HG02759 (cell line): Measurements from ENCODE around the gene SPINK6.

Experiments used
- ATAC-seq: cut with Tn5 transposase; IDR thresholded peaks from one replicate; pipeline ENCODE4 v1.9.1; 2021; ENCODE audit warnings: mild to moderate bottlenecking, moderate library complexity; ENCODE audit not compliant: unreplicated experiment

The SPINK6 gene

DNA sequence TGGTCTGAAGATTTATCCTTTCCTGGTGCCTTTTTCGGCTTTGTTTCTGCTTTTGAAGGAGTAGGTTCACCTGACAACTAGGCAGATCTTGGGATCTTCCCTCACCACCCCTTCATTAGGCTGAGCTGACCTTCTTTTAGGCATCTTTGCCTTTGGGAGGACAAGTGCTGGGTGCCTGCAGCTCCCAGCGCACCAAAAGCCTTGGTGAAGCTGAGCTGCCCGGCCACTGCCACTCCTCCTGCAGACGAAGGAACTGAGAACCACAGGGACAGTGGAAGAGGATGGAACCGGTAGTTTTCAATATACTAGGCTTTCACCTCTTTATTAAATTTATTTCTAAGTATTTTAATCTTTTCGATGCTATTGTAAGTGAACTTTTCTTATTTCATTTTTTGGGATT lies 18.7 kb downstream of the SPINK6 start:
- ATAC-seq, result no peak

DNA sequence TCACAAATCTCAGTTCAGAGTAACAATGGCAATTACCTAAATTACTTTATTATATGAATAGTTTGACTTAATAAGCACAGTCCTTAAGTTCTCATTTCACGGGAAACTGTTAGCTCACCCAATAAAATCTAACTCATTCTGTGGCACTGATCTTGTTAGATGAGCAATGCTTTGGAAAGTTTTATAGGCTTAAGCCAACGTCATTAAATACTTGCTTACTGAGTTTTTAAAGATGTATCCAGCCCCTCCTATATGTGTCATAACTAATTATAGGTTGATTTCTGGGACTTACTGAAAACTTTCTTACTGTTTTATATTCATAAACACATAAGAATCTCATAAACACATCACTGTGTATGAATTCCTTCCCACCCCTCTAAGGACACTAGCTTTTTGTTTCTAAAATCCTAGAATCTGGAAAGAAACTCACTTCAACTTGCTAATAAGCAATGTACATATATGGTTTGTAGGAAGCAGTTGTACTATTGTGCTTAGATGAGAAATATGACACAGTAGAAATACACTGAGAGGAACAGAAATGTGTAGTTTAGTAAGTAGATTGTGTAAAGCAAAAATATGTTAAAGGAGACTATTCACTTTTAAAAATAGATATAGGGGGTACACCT lies 21.4 kb downstream of the SPINK6 start:
- ATAC-seq, result no peak

DNA sequence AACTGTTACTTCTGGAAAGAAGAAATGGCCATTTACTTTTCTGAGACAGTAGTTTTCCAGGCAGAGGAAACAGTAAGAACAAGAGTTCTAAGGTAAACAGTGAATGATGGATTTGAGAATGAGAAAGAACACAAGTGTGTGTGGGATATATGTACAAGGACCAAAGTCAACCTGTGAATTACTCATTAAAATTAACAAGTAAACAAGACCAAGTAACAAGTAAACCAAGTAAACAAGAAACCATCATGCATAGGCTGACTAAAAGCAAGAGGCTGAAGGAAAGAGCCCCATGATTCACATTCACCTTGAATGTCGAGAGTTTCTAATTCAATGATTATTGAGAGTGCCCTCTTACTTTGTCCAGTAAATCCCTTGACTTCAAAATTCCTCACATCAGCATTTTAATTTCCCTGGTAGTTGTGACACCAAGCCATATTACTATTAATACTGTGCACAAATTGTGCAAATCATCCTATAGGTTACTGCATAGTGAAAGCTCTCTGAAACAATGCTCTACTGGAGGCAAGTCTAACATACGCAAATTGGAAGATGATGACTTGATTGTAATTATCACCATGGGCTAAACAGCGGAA lies 25.6 kb downstream of the SPINK6 start:
- ATAC-seq, result no peak

DNA sequence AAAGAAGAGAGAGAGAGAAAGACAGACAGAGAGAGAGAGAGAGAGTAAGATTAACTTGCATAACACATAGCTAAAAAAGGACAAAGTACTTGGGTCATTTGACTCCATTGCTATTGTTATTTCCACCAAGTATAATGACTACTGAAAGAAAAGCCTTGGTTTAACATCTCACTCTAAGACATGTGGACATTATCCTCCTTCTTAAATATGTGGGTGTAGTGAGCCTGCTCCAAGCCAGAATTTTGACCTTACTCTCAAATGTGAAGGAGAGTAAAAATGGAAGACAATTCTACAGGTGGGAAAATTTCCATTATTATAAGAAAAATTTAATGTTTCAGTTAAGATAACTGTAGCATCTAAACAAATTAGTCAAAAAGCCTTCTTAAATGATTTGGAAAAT lies 27.0 kb downstream of the SPINK6 start:
- ATAC-seq, result no peak

DNA sequence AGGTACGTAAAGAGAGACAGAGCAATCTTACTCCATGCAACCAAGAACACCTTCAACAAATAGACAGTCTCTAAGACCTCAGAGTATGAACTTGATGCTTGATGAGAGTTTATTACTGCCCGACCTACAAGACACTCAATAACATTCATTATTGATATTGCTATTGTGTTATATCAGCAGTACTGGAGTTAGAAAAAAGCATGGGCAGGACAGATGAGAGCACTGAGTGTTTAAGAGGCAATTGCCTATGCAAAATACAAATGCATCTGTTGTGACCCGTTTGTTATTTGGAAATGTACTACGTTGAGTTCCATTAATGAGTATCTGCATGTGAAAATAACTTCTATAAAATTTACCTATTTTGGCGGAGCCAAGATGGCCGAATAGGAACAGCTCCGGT lies 27.4 kb downstream of the SPINK6 start:
- no peak for ATAC-seq

DNA sequence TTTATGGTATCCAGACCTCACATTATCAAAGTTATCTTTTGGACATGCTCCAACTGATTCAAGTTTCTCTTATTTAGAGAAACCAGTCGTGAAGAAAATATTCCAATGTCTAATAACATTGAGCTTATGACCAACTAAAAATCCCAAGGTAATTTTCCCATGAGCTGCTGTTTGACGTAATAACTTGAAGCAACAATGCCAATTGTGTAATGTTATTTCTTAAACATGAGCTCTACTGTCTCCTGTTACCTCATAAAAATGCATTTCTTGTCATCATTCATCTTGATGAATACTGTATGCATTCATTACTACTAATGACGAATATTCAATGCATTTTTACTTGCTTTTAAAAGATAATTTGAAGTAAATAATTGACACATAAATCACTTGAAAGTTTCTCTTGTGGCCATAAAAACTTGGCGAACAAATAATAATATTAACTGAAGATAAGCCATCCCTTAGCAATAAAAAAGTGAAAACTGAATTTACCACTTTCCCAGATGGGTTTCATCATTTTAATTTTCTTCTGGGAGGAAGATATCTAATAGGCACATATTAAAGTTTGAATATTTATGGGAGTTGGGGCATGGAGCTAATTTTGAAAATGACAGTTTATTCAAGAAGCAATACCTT lies 35.1 kb downstream of the SPINK6 start:
- no peak for ATAC-seq

DNA sequence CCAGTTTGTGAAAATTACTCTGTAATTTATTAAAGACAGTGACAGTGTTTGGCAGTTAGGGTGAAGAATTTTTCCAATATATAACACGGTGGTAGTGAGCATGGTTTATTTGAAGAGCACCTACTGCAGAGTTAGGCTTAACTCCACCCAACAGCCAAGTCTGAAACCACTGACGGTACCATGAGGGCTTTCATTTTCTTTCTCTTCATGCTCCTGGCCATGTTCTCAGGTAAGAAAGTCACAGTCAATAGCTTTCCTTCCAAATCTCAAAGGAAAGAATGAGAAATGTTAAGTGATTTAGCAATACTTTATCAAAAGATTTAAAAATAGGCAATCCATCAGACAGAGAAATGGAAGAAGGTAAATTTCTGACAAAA lies 35.6 kb downstream of the SPINK6 start, which contains the start of gene MARCOL:
Gene MARCOL (plus strand): TSS at position 108 of the 377 bp plus-strand sequence. CDS start 73 bp downstream, at position 181.
- no peak for ATAC-seq

DNA sequence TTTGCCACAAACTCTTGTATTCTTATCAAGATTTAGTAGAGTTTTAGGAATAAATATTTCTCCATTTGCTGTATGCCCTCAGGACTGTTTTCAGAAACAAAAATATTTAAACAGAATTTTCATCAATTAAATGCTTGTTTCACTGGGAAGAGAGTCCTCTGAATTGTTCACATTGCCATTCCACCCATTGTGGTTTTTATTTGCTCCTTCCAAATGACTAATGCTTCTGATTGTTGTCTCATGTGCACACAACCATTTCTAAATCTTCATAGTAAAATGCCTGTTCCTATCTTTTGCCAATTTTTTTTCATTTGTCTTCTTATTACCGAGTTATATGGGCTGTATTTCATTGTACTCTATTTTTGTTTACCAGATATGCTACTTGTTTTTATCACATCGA lies 46.1 kb downstream of the SPINK6 start:
- ATAC-seq, result no peak

DNA sequence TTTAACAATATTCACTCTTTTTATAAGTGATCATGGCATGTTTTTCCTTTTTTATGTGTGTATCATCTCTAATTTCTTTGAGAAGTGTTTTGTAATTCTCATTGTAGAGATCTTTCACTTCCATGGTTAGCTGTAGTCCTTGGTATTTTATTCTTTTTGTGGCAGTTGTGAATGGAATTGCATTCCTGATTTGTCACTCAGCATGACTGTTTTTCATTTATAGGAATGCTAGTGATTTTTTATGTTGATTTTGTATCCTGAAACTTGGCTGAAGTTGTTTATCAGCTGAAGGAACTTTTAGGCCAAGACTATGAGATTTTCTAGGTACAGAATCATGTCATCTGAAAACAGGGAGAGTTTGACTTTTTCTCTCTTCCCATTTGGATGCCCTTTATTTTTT lies 52.6 kb downstream of the SPINK6 start:
- ATAC-seq, result no peak

DNA sequence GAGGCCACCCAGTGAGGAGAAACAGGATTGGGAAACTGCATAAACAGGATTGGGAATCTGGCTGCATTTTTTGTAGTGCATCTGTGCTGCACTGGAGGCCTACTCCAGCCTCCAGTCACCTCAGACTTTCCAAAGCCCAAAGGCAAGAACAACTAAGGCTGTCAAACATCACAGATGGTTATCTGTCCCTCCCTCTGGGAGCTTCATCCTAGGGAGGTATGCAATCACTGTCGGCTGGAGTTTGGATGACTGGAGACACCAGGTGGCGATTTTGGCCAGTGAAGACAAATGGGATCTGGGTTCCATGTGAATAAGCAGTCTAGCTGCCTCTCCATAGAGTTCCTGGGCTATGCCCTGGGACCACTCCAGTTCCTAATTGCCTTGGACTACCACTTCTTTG lies 56.4 kb downstream of the SPINK6 start:
- ATAC-seq, result no peak

DNA sequence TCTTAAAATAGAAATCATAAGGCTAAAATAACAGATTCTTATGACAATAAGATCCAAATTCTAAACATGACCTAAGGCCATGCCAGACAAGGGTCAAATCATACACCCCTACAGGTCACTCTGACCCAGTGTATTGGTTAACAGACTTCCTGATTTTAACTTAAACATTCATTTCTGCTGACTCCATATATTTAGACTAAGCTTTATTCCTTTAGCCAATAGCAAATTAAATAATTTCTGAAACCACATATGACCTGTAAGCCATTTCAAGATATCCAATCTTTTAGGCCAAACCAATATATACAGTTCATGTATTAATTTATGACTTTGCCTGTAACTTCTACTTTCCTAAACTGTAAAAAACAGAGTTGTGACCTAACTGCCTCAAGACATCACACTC lies 58.4 kb downstream of the SPINK6 start:
- no peak for ATAC-seq
